OCI-LY1 (cell line): ENCODE data around the gene PTPRA.

Source experiments
- CTCF ChIP-seq: fragments of 200-600 bp; sonication (generic), shearing (Covaris generic); IDR thresholded peaks from 2 replicates; pipeline ENCODE4 v1.5.1; 2017; ENCODE audit warnings: mild to moderate bottlenecking, antibody characterized with exemption, low read length, moderate library complexity, mixed read lengths
- EZH2 ChIP-seq: fragments of 200-600 bp; sonication (generic), shearing (Covaris generic); IDR thresholded peaks from 2 replicates; pipeline ENCODE4 v1.8.0; 2017; ENCODE audit warnings: borderline replicate concordance, mixed run types, mild to moderate bottlenecking, antibody characterized with exemption, low read length, moderate library complexity, mixed read lengths

DNA sequence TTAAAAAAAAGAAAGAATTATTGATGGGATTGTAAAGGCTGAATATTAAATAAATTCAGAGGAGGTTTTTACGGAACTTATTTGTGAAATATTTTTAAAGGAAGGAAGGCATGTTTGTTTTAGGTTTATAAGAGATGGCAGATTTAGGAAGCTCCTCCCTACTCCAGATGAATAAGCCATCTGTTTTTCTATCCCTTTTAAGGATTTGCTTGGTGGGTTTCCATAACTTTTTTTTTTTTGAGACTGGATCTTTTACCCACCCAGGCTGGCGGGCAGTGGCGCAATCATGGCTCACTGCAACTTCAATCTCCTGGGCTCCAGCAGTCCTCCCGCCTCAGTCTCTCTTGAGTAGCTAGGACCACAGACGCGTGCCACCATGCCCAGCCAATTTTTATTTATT lies 30.4 kb downstream of the PTPRA start:
- TF ChIP-seq CTCF (no peak), EZH2 (no peak)
